ENCODE measurements around the gene FHL2.

Gene FHL2

DNA sequence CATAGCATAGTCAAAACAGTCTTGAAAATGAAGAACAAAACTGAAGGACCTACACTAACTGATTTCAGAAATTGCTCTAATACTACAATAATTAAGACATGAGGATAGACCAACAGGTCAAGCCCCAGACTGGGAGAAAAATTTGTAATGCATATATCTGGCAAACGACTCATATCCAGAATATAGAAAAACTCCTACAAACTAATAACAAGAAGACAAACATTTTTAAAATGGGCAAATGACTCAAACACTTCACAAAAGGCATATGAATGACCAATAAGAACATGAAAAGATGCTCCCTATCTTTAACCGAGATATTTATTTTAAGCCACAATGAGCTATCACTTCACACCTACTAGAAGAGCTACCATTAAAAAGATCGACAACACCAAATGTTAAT is 83.5 kb downstream of the FHL2 start:
- ChIA-PET CTCF (no interaction called here), POLR2A (no interaction called here)
- DNase-seq (ENCODE audit: extremely low spot score), result no peak
- no peak for TF ChIP-seq ZNF384 (IDR thresholded peaks at IDR 0.05)
- TF ChIP-seq L3MBTL2 (conservative IDR thresholded peaks at IDR 0.05), result no peak
- TF ChIP-seq ELF4 (IDR thresholded peaks at IDR 0.05), result no peak
- no peak for TF ChIP-seq HDGF (IDR thresholded peaks at IDR 0.05; ENCODE audit: borderline replicate concordance)
- TF ChIP-seq LEF1 (IDR thresholded peaks at IDR 0.05; ENCODE audit: borderline replicate concordance), result no peak
- no peak for TF ChIP-seq CTBP1 (IDR thresholded peaks at IDR 0.05; ENCODE audit: borderline replicate concordance)
- no peak for TF ChIP-seq TARDBP (IDR thresholded peaks at IDR 0.05)
- TF ChIP-seq NFRKB (IDR thresholded peaks at IDR 0.05), result no peak
- no peak for TF ChIP-seq FOXA1 (IDR thresholded peaks at IDR 0.05)
- TF ChIP-seq BHLHE40 (IDR thresholded peaks at IDR 0.05; ENCODE audit: borderline replicate concordance), result no peak
- TF ChIP-seq ARNT (IDR thresholded peaks at IDR 0.05), result no peak

DNA sequence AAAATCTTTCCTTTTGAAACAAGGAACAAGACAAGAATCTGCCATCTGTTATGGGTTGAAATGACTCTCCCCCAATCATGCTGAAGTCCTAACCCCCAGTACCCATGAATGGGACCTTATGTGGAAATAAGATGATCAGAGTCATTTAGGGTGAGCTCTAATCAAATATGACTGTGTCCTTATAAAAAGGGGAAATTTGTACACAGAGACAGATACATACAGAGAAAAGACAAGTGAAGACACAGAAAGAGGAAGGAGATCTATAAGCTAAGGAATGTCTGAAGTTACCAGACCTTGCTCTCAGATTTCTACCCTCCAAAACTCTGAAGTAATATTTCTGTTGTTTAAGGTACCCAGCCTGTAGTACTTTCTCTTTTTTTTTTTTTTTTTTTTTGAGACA is 85.0 kb downstream of the FHL2 start:
- ChIA-PET CTCF (no interaction called here), POLR2A (no interaction called here)
- no peak for DNase-seq (ENCODE audit: extremely low spot score)

More for the DNA sequence above, 85.0 kb downstream of the FHL2 start:
- TF ChIP-seq TARDBP (IDR thresholded peaks at IDR 0.05) (no peak), NFRKB (IDR thresholded peaks at IDR 0.05) (no peak), ELF4 (IDR thresholded peaks at IDR 0.05) (no peak), HDGF (IDR thresholded peaks at IDR 0.05; ENCODE audit: borderline replicate concordance) (no peak), ZNF384 (IDR thresholded peaks at IDR 0.05) (no peak), FOXM1 (IDR thresholded peaks at IDR 0.05; ENCODE audit: borderline replicate concordance) (no peak), BHLHE40 (IDR thresholded peaks at IDR 0.05; ENCODE audit: borderline replicate concordance) (no peak), L3MBTL2 (conservative IDR thresholded peaks at IDR 0.05) (no peak), FOXA1 (IDR thresholded peaks at IDR 0.05) (no peak), FOXK2 (IDR thresholded peaks at IDR 0.05) (no peak), LEF1 (IDR thresholded peaks at IDR 0.05; ENCODE audit: borderline replicate concordance) (no peak), SP1 (IDR thresholded peaks at IDR 0.05) (no peak), SUZ12 (IDR thresholded peaks at IDR 0.05) (no peak), ARNT (IDR thresholded peaks at IDR 0.05) (no peak), CTBP1 (IDR thresholded peaks at IDR 0.05; ENCODE audit: borderline replicate concordance) (no peak)
- TF ChIP-seq, protein P1, sequence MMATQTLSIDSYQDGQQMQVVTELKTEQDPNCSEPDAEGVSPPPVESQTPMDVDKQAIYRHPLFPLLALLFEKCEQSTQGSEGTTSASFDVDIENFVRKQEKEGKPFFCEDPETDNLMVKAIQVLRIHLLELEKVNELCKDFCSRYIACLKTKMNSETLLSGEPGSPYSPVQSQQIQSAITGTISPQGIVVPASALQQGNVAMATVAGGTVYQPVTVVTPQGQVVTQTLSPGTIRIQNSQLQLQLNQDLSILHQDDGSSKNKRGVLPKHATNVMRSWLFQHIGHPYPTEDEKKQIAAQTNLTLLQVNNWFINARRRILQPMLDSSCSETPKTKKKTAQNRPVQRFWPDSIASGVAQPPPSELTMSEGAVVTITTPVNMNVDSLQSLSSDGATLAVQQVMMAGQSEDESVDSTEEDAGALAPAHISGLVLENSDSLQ (IDR thresholded peaks at IDR 0.05), result no peak
